Choroid plexus epithelial cell (primary cell): ENCODE results near the gene SLAMF9.

Experiments
- DNase-seq: peaks from one replicate; pipeline ENCODE4 v3.0.0-alpha.2; 2010; ENCODE audit warnings: low read depth
- H3K4me3 ChIP-seq: 2 replicates; pipeline ENCODE4 v1.5.1; 2011; ENCODE audit warnings: low read depth, mild to moderate bottlenecking, control low read depth, low read length, moderate library complexity
- CTCF ChIP-seq: conservative IDR thresholded peaks from 2 replicates; pipeline ENCODE4 v1.5.1; 2011; ENCODE audit warnings: low read depth, mild to moderate bottlenecking, control low read depth, inconsistent platforms, low read length, moderate library complexity

Gene SLAMF9

GRCh38 chr1:159949981-159950381 is 4.1 kb downstream of the SLAMF9 start:
- no peak for TF ChIP-seq CTCF
- no peak overlapping the region for H3K4me3 ChIP-seq
- DNase-seq = no peak

GRCh38 chr1:159949123-159949522 is 4.9 kb downstream of the SLAMF9 start:
- no peak overlapping the region for H3K4me3 ChIP-seq
- no peak for TF ChIP-seq CTCF
- DNase-seq = no peak

GRCh38 chr1:159947942-159948341 is 6.1 kb downstream of the SLAMF9 start:
- no peak overlapping the region for H3K4me3 ChIP-seq
- no peak for DNase-seq
- no peak for TF ChIP-seq CTCF

- TF ChIP-seq CTCF = no peak
- DNase-seq = no peak
- no peak overlapping the region for H3K4me3 ChIP-seq
These were observed 7.5 kb downstream of the SLAMF9 start for GRCh38 chr1:159946242-159947187.

GRCh38 chr1:159945483-159946241 is 8.4 kb downstream of the SLAMF9 start, which contains the start of gene IGSF9:
Gene IGSF9, minus strand, starts transcription at chr1:159945613. Its CDS starts 2,159 bp downstream, at chr1:159943454.
- peak; percentile 68 for DNase-seq
- peak within 1 kb of the TSS; percentile 46 for H3K4me3 ChIP-seq

More at GRCh38 chr1:159945483-159946241, 8.4 kb downstream of the SLAMF9 start, which contains the start of gene IGSF9:
- TF ChIP-seq CTCF = peak; percentile 40
